ENCODE results near the gene MAMDC4.
A peak's percentile ranks its signal among the peaks of the same experiment; 100 is the strongest.
"Not testable (repeated sequence)": the region's sequence is repeated elsewhere in the genome, so short reads cannot be mapped to it uniquely, and the experiment has no call there.

MAMDC4 gene

GRCh38 chr9:136837146-136837855, 14.8 kb upstream of the MAMDC4 start:
- Histone ChIP-seq H3K27ac (ENCODE audit: low read length) (no peak overlapping the region), H3K4me1 (ENCODE audit: control insufficient read depth, low read depth, low read length) (peaks cover 19% of the 10 kb centered on the region), H3K4me3 (ENCODE audit: low read length) (no peak overlapping the region), H3K27me3 (ENCODE audit: control insufficient read depth, insufficient read depth, low read length) (no peaks in the 10 kb centered on the region), H3K36me3 (ENCODE audit: control insufficient read depth, low read depth, low read length) (peaks cover 17% of the 10 kb centered on the region), H3K9me3 (ENCODE audit: control insufficient read depth, low read depth, low read length) (no peaks in the 10 kb centered on the region), H3K9ac (ENCODE audit: low read length) (no peak overlapping the region)

GRCh38 chr9:136837856-136838277, 14.3 kb upstream of the MAMDC4 start:
- not testable (repeated sequence) for H3K27ac ChIP-seq (ENCODE audit: low read length); H3K9ac ChIP-seq (ENCODE audit: low read length); H3K27me3 ChIP-seq (ENCODE audit: control insufficient read depth, insufficient read depth, low read length); H3K9me3 ChIP-seq (ENCODE audit: control insufficient read depth, low read depth, low read length); H3K4me3 ChIP-seq (ENCODE audit: low read length)
- Histone ChIP-seq H3K4me1 (ENCODE audit: control insufficient read depth, low read depth, low read length) (peaks cover 19% of the 10 kb centered on the region), H3K36me3 (ENCODE audit: control insufficient read depth, low read depth, low read length) (peaks cover 12% of the 10 kb centered on the region)

GRCh38 chr9:136838314-136839228, 13.6 kb upstream of the MAMDC4 start:
- H3K36me3 ChIP-seq (ENCODE audit: control insufficient read depth, low read depth, low read length) = peaks cover 12% of the 10 kb centered on the region
- H3K9ac ChIP-seq (ENCODE audit: low read length) = no peak overlapping the region
- no peak overlapping the region for H3K27ac ChIP-seq (ENCODE audit: low read length)
- H3K9me3 ChIP-seq (ENCODE audit: control insufficient read depth, low read depth, low read length) = no peaks in the 10 kb centered on the region
- H3K4me1 ChIP-seq (ENCODE audit: control insufficient read depth, low read depth, low read length) = peaks cover 19% of the 10 kb centered on the region
- H3K4me3 ChIP-seq (ENCODE audit: low read length) = no peak overlapping the region
- H3K27me3 ChIP-seq (ENCODE audit: control insufficient read depth, insufficient read depth, low read length) = no peaks in the 10 kb centered on the region

GRCh38 chr9:136839229-136840139, 12.7 kb upstream of the MAMDC4 start:
- Histone ChIP-seq H3K27me3 (ENCODE audit: control insufficient read depth, insufficient read depth, low read length) (no peaks in the 10 kb centered on the region), H3K9me3 (ENCODE audit: control insufficient read depth, low read depth, low read length) (no peaks in the 10 kb centered on the region), H3K27ac (ENCODE audit: low read length) (no peak overlapping the region), H3K9ac (ENCODE audit: low read length) (no peak overlapping the region), H3K4me3 (ENCODE audit: low read length) (no peak overlapping the region), H3K36me3 (ENCODE audit: control insufficient read depth, low read depth, low read length) (peaks cover 12% of the 10 kb centered on the region), H3K4me1 (ENCODE audit: control insufficient read depth, low read depth, low read length) (peaks cover 19% of the 10 kb centered on the region)

- H3K4me3 ChIP-seq (ENCODE audit: low read length) = no peak overlapping the region
- no peaks in the 10 kb centered on the region for H3K9me3 ChIP-seq (ENCODE audit: control insufficient read depth, low read depth, low read length)
- H3K27me3 ChIP-seq (ENCODE audit: control insufficient read depth, insufficient read depth, low read length) = no peaks in the 10 kb centered on the region
- no peak overlapping the region for H3K9ac ChIP-seq (ENCODE audit: low read length)
- peaks cover 12% of the 10 kb centered on the region for H3K36me3 ChIP-seq (ENCODE audit: control insufficient read depth, low read depth, low read length)
- H3K4me1 ChIP-seq (ENCODE audit: control insufficient read depth, low read depth, low read length) = peaks cover 19% of the 10 kb centered on the region
- no peak overlapping the region for H3K27ac ChIP-seq (ENCODE audit: low read length)
Observed at GRCh38 chr9:136840140-136840876, 11.8 kb upstream of the MAMDC4 start.

- Histone ChIP-seq H3K4me1 (ENCODE audit: control insufficient read depth, low read depth, low read length) (peaks cover 19% of the 10 kb centered on the region), H3K9me3 (ENCODE audit: control insufficient read depth, low read depth, low read length) (no peaks in the 10 kb centered on the region), H3K9ac (ENCODE audit: low read length) (no peak overlapping the region), H3K36me3 (ENCODE audit: control insufficient read depth, low read depth, low read length) (peaks cover 12% of the 10 kb centered on the region), H3K27ac (ENCODE audit: low read length) (no peak overlapping the region), H3K27me3 (ENCODE audit: control insufficient read depth, insufficient read depth, low read length) (no peaks in the 10 kb centered on the region), H3K4me3 (ENCODE audit: low read length) (no peak overlapping the region)
Observed at GRCh38 chr9:136840877-136841645, 11.1 kb upstream of the MAMDC4 start.

- H3K4me3 ChIP-seq (ENCODE audit: low read length); H3K9me3 ChIP-seq (ENCODE audit: control insufficient read depth, low read depth, low read length); H3K27me3 ChIP-seq (ENCODE audit: control insufficient read depth, insufficient read depth, low read length); H3K27ac ChIP-seq (ENCODE audit: low read length); H3K9ac ChIP-seq (ENCODE audit: low read length): not testable (repeated sequence)
- Histone ChIP-seq H3K36me3 (ENCODE audit: control insufficient read depth, low read depth, low read length) (peaks cover 12% of the 10 kb centered on the region), H3K4me1 (ENCODE audit: control insufficient read depth, low read depth, low read length) (peaks cover 19% of the 10 kb centered on the region)
Observed at GRCh38 chr9:136841646-136842379, 10.3 kb upstream of the MAMDC4 start.

GRCh38 chr9:136842380-136842948, 9.7 kb upstream of the MAMDC4 start, which contains the start of gene AJM1:
Gene AJM1, plus strand, starts transcription at chr9:136842478. Its CDS starts 1,937 bp downstream, at chr9:136844415.
- H3K4me1 ChIP-seq (ENCODE audit: control insufficient read depth, low read depth, low read length) = peaks cover 19% of the 10 kb centered on the region
- peak within 1 kb of the TSS; percentile 37 for H3K4me3 ChIP-seq (ENCODE audit: low read length)
- not testable (repeated sequence) for H3K9me3 ChIP-seq (ENCODE audit: control insufficient read depth, low read depth, low read length); H3K9ac ChIP-seq (ENCODE audit: low read length); H3K27me3 ChIP-seq (ENCODE audit: control insufficient read depth, insufficient read depth, low read length); H3K27ac ChIP-seq (ENCODE audit: low read length)
- peaks cover 12% of the 10 kb centered on the region for H3K36me3 ChIP-seq (ENCODE audit: control insufficient read depth, low read depth, low read length)

GRCh38 chr9:136843159-136843800, 8.9 kb upstream of the MAMDC4 start:
- Histone ChIP-seq H3K4me1 (ENCODE audit: control insufficient read depth, low read depth, low read length) (peaks cover 19% of the 10 kb centered on the region), H3K36me3 (ENCODE audit: control insufficient read depth, low read depth, low read length) (peaks cover 12% of the 10 kb centered on the region)
- not testable (repeated sequence) for H3K4me3 ChIP-seq (ENCODE audit: low read length); H3K9me3 ChIP-seq (ENCODE audit: control insufficient read depth, low read depth, low read length); H3K27me3 ChIP-seq (ENCODE audit: control insufficient read depth, insufficient read depth, low read length); H3K9ac ChIP-seq (ENCODE audit: low read length); H3K27ac ChIP-seq (ENCODE audit: low read length)
